HG03139 (cell line): ENCODE results near the gene CCNI2.

Source experiments
- ATAC-seq: cut with Tn5 transposase; IDR thresholded peaks from one replicate; pipeline ENCODE4 v1.9.1; 2021; ENCODE audit not compliant: unreplicated experiment

CCNI2 gene

DNA sequence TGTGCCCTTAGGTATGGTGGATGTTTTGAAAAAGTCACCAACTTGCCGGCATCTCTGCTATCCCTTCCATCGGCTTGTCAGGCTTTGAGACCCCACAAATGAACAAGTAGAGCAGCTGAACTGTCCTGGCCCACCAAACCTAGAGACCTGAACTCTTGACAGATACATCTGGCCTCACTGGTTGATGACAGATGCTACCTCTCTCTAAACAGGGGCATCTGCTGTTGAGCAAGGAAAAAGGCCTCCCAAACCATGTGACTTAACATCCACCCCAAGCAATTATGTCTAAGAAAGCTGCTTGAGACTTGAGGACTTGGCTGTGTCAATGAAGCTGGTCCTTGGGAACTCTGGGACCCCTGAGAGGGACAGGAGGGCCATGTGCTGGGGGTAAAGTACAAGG, 2.3 kb downstream of the CCNI2 start:
- no peak for ATAC-seq

DNA sequence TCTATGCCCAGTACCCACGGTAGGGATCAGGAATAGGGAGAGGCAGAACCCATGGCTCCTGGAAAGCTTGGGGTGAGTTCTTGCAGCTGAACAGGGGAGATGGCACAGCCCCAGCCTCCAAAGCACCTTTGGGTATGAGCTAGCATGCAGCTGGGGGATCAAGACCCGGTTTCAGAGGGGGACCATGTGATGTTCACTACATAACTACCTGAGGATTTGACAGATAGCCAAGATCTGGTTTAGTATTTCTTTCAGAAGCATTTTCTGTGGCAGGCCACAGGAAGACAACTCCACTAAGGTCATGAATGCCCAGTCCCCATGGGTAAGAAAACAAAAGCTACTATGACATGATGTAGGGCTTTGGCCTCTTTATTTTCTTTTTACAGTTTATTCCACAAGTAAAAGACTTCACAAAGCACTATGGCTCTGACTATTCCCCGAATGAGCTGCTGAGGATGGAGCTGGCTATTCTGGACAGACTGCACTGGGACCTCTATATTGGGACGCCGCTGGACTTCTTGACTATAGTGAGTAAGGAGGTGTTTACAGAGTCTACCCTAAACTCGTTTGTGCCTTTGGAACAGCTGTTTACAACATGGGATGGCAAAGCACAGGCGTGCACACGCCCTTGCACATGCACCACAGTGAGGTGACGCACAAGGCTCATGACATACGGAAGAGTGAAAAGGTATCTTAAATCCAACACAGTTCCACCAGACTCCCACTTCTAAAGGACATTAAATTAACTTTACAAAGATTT, 3.4 kb downstream of the CCNI2 start:
- ATAC-seq: no peak

DNA sequence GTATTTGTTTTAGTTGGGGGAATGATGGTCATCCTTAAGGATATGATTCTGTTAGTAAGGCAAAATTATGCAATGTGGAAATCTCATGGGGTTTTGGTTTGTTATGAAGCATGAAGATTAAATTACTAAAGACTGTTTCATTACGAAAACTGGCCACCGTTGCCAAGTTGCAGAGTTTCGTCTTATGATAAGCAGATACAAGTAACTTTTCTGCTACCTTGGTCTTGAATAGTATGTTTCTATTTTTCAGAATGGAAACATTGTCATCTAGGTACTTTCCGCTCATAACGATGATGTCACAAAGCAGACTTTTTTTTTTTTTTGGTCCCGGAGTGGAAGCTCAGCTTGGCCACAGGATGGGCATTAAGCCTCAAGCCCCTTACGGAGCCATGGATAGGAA, 4.2 kb downstream of the CCNI2 start:
- ATAC-seq: no peak

DNA sequence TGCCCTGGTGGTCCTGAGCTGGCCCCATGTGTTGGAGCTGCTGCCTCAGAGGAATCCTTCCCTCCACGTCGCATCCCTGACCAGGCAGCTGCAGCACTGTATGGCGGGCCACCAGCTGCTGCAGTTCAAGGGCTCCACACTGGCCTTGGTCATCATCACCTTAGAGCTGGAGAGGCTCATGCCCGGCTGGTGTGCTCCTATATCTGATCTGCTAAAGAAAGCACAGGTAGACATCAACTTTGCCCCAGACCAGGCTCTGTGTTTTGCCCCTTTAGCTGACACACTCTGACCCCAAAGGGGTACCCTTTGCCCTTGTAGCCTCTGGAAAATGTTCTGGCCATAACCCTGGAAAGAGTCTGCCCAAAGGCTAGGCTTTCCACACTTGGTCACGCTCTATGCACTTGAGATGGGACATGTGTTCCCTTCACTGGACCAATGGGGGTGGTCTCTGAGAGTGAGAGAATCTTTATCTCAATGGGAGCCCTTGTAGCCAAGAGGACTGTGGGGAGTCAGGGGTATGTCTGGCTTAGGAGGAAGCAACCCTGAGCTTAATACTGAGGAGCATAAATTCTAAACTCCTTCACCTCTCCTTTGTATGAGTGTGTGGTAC, 4.8 kb downstream of the CCNI2 start:
- ATAC-seq: no peak

DNA sequence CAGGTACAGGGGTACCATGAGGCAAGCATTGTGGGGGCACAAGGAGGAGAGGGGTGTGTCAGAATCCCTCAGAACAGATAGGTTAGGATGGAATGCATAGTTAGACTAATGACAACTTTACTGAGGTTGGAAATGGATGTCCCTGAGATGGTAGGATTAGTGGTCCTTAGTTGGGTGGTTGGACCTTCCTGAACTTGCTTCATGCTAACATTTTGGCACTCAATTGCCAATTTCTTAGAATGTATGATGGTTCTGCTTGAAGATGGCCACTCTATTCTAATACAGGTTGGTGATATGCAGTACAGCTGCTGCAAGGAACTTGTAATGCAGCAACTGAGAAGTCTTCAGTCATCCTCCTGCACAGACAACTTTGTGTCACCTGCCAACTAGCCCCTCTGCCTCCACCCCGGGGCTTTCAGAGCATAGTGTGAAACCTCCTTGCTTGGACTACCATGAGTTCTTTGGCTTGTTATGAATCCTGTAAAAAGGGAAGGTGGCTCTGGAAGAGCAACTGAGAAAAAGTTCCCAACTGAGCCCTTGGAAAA, 5.4 kb downstream of the CCNI2 start:
- ATAC-seq: no peak

DNA sequence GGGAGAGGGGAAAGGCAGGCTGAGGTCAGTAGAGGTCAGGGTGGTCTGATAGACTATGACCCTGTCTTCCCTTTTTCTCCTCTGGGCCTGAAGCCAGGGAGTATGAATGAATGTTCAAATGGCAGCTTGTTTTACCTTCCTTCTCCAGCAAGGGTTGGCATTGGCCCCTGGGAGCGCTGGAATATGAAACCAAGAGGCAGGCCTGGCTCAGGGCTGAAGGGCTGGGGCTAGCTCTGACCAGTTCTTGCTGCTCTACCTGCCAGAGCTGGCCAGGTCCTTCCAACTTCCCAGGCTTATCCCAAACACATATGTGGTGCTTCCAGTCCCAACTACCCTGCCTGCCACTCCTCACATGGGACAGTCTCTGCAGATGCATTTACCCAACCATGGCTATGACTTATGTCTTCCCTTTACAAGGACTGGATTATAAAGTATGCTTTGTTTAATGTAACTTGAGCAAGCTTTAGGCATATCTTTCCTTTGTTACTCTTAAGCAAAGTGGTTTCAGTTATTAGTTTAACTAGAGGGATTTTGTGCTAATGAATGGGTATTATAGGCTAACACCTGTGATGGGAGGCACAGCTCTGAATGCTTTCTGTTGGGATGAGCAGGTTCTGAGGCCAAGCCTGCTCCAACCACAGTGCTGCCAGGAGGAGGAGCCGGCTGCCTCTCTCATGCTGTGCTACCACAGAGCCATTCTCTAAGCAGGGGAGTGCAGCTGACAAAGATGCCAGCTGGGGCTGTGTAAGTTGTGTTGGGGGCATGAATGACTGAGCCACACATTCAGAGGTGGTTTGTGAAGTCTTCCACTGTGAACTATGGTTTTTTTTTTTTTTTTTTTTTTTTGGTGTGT, 6.1 kb downstream of the CCNI2 start:
- ATAC-seq: no peak

DNA sequence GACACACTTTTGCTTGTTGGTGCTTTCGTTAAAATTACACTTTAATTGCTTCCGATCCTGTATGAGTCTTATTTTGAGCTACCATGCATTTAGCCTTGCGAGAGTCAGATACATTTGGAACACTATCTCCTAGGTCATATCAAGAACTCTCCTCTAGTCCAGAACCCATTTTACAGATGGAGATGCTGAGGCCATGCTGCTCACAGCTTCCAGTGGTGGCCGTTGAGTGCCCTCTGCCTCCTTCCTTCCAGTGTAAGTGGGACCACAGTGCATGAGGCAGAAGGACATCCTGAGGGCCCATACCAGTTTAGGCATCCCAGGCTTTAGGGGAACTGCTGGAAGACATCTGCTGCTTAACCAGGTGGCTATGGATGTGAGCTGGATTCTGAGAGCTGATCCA, 6.9 kb downstream of the CCNI2 start:
- ATAC-seq: no peak

GRCh38 chr5:132754947-132755346, 7.7 kb downstream of the CCNI2 start:
- no peak for ATAC-seq

GRCh38 chr5:132756542-132756941, 9.3 kb downstream of the CCNI2 start:
- ATAC-seq: no peak

DNA sequence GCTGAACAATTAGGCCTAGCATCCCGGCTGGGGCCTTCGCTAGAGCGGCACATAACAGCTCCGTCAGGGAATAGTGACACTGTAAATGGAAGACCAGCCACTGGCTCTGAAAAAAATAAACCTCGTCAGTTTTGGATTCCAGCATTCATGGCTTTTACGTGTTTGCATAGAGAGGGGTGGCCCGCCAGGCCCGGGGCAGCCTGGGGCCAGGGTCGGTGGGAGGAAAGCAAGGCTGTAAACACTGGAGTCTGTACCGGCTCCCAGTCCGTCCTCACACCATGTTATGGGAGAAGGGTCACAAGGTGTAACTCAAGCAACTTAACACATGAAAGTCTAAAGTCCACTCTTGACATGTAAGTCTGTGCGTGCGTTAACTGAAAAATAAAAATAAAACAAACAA, 11.2 kb downstream of the CCNI2 start:
- ATAC-seq: no peak

DNA sequence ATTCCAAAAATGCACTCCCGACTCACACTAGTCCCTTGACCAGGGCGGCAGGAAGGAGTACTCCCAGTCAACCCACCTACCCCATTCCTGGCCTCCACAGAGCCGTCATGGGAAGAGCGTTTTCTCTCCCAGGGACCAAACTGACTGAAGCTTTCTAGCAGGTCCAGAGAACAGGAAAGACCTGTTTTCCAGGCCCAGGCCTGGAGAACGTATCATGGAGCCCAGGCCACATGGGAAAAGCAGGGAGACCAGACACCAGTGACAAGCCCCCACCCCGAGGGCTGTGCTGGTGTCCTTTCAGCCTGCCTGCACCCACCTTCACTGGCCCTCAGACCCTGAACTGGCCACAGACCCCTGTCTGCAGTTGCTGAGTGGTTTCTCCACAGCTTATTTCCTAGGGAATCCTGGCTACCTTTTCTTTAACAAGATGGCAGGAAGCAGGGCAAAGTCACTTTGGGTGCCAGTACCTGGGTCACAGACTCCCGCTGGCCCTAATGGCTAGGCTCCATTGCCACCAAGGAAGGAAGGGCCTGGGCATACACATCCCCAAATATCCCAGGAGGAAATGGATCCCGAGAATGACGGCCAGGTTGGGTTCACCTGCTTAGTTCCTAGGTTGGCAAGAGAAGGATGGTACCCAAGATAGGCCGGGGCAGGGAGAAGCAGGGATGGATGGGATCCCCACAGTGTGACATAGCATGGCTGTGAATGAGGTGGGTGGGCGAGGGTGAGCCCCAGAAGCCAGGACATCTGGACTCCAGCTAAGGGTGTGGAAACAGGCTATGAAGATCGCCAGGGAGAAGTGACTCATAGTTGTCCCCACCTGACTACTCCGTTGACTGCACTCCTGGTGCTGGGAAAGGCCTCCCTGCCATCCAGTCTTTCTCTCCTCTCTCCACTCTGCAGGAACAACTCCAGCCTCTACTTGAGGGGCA, 12.2 kb downstream of the CCNI2 start:
- no peak for ATAC-seq

DNA sequence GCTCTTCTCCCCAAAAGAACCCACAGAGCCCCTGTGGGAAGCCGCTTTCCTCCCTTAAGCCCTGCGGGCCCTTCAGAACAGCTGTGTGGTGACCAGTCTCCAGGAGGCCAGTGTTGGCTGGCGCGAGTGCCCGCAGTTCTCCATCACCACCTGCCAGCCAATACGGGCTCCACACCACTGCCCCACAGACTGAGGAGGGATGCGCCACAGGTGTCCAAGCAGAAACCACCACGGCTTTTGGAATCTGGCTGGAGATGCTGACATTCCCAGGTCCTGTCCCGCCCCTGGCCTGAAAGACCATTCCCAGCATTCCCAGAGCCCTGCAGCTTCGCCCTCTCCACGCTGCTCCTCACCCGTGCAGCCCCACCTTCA, 12.8 kb downstream of the CCNI2 start:
- ATAC-seq: no peak

DNA sequence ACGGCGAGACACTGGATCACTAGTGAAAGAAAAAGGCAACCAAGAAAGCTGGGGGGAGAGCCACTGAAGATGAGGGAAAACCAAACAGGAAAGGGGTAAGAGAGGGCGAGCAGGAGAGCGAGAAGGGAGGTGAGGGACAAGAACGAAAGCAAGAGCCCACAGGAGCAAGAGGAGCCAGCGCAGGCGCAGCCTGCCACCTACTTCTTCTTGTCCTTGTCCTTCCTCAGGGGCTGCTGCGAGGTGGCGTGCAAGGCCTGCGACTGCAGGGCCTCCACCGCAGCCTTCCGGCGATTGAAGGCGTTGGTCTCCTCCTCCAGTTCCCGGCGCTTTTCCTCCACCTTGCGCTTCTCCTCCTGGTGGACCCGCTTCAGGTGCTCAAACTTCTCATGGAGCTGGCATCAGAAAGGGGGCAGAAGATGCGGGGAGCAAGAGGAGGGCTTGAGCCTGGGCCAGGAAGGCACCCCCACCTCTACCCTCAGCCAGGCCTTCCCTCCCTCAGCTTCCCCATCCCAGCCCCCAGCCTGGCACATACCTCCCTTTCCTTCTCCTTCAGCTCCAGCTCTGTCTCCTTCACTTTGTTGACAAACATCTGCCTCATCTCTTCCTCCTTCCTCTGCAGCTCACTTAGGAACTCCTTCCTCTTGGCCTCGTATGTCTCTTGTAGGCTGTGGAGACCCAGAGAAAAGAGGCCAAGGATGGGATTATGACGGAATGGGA, 13.5 kb downstream of the CCNI2 start:
- ATAC-seq: no peak

DNA sequence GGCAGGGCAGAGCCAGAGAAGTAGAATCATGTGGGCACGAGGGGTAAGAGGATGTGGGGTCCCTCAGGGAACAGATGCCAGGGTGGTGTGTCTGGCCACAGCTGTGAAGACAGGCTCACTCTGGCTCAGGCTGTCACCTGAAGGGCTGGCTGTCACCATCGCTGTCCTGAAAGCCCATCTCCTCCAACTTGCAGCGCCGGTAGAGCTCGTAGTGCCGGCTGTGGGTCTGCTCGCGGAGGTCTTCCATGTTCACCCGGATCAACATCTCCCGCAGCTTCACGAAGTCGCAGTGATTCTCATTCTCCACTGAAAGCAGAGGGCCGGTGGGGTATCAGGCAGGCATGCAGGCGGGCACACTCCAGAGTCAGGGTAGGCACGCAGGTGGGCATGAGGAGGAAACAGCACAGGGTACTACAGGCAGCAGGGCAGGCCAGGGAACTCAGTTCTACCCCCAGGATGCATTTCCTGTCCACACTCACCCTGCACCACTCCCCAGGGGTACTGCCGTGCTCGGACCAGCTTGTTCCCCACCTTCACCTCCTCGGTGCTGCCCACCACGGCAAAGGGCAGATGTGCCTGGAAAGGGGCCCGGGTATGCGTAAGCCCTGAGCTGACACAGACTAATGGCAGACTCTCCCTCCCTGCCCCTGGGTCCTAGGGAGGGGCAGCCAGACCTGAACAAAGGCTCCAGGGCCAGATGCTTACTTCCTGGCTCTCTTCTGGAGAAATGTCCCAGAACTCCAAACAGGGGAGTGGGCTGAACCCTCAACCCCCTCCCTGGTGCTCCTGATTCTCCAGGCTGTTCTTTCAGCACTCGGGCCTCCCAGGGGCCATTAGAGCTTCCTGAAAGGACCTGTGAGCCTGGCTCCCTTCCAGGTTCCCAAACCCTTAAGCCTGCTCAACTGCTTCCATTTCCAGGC, 14.4 kb downstream of the CCNI2 start:
- ATAC-seq: no peak

DNA sequence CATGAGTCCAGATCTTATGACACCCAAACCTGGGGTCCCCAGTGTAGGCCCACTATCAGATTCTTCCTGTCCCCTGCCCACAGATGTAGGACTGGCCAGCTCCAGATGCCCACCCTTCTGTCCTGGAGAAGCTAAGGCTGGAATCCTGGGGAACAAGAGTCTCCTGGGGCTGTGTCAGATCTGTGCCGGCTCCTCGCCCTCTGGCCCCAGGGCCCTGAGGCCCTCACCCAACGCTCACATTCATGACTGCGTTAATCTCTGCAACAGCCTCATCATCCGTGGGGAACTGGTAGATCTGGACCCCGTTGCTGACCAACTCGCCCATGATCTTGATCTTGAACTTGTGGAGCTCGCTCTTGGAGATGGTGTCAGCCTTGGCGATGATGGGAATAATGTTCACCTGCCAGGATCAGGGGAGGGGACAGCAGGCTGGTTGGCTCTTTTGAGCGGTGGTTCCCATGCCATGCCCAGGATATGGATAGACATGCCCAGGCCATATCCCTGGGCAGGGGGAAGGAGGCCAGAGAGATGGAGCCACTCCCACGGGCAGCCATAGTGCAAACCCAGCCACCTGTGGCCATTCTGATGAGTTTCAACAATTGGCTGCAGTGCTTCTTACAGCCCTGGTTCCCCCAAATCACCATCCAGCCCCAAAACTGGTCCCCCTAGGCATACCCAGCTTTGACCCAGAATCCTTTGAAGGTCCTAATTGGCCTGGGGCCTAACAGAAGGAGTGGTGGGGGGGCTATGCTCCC, 15.2 kb downstream of the CCNI2 start:
- ATAC-seq: no peak

- no peak for ATAC-seq
Observed at GRCh38 chr5:132763181-132764036, 16.2 kb downstream of the CCNI2 start.

GRCh38 chr5:132764051-132764450, 16.8 kb downstream of the CCNI2 start:
- no peak for ATAC-seq
